Stimulated activated CD4-positive, alpha-beta T cell treated with anti-CD3 and anti-CD28 coated beads, TNF-alpha, amount 100 ng/mL, for 24 hours (primary cell): ENCODE data around the gene POMGNT2.

Experiments used
- DNase-seq, 3 experiments: peaks; one replicate each; pipeline ENCODE4 v3.0.0-alpha.2; 2020; ENCODE audit warnings: low read depth in 3 of 3

The POMGNT2 gene

DNA sequence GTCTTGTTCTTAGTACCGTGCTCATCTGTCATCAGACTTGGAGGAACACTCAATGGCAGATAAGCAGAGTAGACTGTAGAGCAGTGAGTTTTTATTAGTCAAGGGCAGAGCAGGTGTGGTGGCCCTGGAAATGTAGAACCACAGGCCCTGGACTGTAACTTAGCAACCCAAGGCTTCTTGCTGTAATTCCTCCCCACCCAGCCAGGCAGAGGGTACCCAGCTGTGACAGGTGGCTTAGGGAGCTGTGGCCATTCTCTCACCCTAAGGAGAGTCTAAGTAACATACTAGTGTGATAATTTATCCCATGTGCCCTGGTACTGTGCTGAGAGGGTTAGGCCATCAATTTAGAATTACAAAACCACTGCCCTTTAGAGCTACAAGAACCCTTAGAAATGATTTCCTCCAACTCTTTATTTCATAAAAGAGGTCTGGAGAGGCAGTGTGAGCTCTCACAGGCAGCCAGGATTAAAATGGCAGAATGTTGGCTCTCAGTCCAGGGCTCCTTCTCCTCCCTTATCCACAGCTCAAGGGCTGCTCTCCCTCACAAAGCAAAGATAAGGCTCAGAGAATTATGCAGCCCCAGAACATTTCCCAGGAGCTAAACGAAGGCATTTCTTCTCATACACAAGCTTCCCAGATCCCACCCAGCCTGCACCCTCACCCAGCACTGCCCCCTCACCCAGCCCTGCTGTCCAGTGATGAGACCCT lies 3.0 kb downstream of the POMGNT2 start:
- DNase-seq: no peak

DNA sequence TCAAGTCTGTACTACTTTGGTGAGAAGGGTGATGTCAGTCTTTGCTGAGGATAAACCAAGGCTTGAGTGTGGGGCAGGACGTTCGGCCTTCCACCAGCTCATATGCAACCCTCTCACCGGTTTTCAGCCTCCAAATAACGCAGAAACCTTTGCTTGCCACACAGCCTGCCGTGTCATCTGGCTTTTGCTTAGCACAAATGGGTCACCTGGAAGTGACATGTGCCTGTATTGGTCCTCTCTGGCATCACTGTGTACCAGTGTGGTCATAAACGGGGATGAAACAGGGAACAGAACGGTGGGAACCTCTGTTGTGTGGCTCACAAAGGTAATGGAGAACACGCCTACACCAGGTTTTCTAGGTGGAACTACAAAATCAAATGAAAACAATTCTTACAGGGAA lies 7.1 kb downstream of the POMGNT2 start:
- no peak for DNase-seq

DNA sequence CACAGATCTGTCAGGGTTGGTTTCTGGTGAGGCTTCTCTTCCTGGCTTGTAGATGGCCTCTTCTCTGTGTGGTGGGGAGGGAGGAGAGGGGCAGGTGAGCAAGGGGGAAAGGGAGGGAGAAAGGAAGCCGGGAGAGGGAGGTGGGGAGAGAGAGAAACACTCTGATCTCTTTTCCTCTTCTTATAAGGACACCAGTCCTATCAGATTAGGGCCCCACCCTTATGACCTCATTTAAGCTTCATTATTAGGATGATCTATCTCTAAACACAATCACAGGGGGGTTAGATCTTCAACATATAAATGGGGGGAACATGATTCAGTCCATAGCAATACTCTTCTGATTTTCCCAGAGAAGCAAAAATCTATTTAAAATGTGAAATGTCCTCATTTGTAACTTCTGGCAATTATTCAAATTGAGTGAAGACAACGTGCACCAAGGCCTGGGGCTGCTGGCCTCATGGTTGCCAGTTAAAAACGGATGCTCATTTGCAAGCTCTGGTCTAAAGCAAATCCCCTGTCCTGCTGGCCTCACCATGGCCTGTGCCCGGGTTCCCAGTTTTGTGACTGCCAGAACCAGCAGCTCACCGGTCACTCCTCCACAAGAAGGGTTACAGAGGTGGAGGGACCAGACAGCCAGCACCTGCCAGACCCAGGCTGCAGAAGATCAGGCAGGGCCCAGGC lies 8.3 kb downstream of the POMGNT2 start:
- DNase-seq: no peak

DNA sequence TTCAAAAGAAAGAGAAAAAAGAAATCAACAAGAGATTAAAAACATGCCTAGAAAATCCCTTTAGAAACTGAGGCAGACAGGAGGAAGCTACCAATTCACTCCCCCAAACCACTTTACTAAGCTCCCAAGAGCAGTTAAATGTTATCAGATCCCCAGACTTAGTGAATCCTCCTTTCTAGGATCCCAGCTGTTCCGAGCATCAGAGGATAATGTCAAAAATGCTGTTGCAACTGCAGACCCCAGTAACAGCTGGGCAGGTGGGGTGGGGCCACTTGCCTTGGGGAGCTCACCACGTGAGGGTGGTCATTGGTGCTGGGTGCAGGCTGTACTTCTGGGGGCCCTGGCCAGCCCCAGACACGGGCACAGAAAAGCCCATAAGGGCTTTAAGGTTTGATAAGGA lies 9.1 kb downstream of the POMGNT2 start:
- no peak for DNase-seq

DNA sequence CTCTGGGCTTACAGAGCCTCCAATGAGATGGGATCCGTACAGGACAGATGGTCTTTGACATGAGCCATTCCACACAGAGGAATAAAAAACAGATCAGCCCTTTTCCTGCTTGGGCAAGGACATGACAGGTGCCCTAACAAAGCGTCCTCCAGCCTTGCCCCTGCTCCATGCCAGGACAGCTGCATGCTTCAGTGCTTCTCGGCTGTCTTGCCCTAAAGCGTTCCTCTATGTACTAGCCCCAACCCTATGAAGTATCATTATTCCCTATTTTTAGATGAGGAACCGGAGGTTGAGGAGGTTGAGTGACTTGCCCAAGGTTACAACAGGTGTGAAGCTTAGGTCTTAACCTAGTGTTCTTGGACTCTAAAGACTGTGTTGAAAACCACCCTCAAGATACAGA lies 10.5 kb downstream of the POMGNT2 start:
- DNase-seq: no peak

DNA sequence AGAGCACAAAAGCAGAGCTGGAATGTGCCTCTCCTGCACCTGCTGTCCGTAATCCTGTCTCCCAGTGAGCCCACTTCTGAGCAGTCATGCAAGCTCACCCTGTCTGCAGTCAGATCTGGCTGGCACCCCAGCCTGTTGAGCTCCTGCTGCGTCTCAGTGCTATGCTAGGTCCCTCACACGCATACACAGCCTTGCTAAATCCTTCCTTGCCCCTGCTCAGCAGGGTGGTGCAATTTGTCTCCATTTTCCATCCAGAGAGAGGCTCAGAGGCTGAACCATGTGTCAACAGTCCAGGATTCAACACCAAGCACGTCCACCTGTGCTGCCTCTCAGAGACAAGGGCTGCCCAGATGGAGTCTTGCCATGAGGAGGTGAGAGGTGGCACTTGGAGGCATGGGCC lies 11.0 kb downstream of the POMGNT2 start:
- no peak for DNase-seq

DNA sequence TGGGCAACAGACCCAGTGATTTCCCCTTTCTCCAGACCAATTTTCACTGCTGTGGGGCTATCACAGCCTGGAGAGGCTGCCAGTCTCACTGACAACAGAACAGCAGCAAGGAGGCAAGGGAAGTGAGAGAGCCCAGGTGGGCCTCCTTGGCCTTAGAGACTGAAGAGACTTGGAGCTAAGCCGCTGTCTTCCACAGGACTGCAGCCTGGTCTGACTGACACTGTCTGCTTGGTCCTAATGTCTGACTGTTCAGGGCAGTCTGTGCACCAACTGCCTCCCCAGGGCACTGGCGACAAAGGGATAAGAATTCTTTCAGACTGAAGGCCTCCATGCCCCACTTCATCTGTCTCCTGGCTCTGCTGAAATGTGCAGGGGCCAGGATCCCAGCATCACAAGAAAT lies 11.5 kb downstream of the POMGNT2 start:
- no peak for DNase-seq

DNA sequence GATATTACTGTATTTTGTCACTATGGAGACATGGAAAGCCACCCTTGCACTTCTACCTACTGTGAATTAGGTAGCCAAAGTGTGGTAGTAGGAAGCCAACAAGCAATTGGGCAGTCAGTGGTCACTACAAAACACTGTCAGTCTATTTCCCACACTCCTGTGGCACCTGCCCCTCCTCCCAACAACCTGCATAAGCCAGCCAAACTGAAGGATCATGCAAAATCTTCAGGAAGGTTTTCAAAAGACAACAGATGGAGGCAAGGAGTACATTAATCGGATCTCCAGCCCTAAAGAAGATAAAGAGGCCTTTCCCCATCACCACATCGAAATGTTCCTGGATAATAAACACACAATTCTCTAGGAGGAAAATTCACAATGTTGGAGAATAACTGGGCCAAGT lies 11.9 kb downstream of the POMGNT2 start:
- DNase-seq: no peak

DNA sequence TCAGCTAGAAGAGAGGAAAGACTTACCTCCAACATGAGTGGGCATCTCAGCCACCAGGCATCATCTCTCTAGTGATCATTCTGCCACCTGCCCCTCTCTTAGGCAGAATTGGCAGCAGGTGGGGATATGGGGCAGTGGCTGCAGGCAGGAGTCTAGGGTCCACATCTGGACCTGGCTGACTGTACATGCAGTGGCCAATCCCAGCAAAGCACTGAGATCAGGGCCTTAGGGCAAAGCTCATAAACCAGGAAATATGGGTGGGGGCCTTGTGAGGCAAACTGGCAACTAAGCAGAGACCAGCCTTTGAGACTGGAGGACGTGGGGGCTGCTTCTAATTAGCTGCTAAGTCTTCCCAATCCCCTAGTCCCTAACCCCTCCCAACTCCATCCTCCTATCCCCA lies 12.9 kb downstream of the POMGNT2 start:
- DNase-seq: no peak

DNA sequence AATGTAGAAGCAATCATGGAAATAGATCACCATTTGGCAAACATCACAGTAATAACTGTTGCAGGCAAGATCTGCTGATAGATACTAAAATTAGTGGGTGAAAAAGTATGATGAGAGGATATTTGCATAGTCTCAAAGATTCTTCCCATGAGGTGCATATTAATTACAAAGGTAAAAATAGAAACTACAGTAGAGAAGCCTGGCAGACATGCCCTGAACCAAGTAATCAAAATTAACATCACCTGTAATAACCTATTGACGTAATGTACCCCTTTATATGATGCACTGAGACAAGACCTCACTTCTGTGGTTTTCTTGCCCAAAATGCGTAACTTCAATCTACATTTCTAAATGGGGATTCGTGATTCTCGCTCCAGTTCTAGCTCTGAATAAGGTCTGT lies 14.4 kb downstream of the POMGNT2 start:
- no peak for DNase-seq

DNA sequence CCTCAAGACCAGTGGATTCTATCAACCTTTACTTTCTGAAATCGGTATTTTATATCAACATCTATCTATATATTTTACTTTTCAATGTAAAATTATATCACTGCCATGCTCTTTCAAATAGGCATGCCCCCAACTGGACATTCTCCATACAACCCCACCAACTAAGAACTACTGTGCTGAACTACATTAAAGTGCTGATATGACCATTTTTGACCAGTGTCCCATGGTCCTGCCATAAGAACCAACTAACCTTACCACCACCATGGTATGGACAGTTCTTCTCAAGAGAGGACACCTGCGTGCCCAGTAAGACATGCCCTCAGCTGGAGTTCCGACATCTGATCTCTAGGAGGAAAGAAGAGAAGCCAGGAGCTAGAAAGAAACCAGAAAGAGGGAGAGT lies 15.6 kb downstream of the POMGNT2 start:
- no peak for DNase-seq

DNA sequence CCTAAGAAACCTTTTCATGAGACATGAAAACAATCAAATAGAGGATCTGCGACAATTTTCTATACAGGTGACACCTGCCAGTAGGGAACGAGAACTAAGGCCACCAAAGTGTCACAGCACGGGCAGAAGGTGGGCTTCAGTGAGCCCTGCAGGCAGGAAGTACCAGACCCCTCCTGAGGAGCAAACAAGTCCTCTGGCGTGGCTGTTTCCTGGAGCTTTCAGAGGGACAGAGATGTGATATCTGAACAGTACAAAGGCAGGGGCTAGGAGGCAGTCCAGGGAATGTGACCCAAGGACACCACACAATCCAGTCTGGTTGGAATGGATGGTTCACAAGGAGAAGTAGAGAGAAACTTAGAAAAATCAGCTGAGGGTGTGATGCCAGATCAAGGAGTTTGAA lies 16.8 kb downstream of the POMGNT2 start:
- no peak for DNase-seq

DNA sequence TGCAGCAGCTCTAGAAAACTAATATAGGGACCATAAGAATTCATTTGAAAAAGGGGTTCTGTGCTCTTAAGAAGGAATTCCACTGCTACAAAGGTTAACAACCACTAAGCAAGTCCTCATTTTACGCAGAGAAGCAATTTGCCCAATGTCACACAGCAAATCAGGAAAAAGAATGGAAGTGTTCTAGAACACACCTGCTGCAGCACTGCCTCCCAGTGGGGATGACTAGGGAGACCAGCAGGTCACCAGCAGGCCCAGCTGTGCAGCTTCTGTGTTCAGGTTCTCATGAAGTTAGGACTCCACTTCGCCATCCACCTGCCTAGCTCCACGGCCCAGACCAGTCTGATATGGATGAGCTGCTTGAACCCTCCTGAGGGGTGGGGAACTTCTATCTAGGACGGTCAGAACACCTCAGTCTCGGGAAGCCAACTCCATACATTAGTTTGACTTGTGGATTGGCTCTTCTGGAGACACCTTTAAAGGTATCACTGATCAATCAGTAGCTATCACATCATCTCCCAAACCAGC lies 18.6 kb downstream of the POMGNT2 start:
- no peak for DNase-seq

DNA sequence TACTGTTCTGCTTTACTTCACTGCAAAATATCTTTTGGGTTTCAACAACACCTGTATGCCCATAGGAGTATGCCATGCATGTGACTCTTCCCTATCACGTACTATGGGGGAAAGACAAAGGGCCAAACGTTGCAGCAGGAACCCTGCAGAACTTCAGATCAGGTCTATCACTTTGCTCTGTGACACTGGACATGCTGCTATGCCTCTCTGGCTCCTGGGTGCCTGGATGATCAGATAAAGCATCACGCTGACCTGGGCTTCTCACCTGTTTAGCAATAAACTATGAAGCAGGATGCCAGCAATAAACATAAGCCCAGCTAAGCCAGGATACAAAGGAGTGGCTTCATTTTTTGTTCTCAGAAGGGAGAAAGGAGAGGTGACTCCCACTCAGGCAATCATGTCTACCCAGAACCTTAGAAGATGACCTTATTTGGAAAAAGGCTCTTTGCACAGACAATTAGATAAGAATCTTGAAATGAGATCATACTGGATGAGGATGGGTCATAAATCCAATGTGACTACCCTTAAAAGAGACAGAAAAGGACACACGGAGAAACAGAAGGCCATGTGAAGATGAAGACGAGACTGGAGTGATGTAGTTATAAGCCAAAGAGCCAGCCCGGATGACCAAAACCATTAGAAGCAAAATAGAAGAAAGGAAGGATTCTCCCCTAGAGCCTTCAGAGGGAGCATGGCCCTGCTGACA lies 19.3 kb downstream of the POMGNT2 start:
- DNase-seq: no peak

DNA sequence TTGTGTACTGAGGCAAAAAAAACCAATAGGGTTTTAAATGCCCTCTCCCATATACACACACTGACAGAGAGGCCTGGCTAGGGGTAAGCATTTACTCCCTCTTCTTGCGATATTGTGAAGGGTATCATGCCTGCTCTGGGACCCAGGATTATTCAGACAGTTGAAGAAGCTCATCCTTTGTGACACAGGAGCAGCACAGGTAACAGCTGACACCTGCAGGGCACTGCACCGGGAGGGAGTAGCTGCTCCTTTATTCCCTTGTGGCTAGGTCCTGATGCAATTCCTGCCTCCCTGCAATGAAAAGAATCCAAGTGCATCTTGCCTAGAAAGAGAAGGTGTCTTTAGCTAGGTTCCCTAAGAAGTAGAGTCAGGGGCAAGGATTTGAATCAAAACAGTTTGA lies 23.4 kb downstream of the POMGNT2 start:
- DNase-seq: no peak

DNA sequence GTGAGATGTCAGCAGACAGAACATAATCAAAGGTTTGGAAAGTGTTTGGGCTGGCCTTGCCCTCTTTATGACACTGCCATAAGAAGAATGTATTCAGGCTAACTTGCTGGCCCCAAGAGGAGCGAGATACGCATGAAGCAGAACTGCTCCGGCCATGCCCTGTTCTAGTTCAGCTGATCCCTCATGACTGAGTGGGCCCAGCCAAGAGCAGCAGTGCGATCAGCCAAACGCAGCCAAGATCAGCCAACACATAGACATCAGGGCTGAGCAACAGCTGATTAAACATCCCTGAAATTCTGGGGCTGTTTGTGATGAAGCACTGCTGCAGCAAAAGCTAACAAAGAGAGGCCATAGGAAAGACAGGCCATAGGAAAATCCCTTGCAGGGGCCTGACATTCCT lies 24.1 kb downstream of the POMGNT2 start:
- no peak for DNase-seq

DNA sequence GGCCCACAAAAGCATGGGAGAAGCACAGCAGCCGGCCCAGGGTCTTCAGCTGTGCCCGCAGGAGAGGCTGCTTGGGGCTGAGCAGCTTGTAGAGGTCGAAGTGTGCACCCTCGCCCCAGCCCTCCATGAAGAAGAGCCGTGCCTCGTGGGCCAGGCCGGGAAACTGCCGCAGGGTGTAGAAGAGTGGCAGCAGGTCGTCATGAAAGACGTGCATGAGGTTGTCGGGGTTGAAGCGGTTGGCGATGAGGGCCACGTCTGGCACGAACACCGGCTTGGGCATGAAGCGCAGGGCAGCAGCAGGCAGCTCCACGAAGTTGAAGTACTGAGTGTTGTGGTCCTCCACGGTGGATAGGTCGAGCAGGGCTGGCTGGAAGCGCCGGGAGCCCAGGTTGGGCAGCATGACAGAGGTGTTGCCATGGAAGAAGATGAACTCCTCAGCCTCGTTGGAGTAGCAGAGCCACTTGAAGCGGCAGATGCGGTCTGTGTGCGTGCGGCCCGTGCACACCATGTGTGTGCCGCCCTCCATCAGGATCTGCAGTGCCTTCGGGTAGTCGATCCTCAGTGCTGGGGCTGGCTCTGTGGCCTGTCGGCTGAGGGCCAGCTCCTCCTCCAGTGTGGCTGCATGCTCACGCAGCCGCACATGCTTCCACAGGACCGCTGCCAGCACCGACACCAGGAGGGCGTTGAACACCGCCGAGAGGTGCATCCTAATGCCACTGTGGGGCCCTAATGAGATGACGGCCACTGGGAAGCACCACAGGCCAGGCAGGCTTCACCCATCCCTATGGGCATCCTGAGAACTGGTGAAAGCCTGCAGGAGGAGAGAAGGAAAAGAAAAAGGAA lies 24.9 kb downstream of the POMGNT2 start:
- DNase-seq: no peak

DNA sequence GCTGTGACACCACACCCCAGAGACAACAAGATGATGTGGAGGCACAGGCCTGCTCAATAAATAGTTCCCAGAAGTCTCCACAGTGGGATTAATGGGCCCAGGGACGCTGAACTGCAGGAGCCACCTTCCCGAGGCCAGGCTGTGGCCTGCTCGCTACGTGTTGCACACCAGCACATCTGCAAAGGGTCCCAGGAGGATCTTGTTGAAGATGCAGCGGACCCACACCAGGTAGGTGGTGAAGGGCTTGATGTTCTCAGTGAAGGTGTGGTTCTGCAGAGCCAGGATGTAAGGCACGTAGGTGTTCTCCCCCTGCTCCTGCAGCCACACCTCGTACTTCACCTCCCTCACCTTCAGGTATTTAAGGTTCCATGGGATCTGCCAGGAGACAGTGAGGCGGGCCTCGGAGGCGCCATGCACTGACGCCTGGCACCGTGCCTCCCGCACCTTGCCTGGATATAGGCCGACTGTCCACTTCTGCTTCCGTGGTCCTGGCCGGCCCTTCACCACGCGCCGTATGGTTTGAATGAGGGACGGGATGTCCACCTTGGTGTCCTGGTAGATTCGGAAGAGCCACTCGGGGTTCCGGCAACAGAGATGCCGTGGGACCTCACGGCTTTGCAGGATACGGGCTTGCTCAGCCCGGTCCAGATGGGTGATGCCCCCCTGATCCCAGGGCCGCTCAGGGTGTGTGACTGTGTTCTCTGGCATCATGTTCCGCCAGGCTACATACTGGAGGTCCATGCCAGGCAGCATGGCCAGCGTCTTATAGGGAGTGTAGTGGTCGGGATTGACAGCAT lies 26.1 kb downstream of the POMGNT2 start:
- no peak for DNase-seq

DNA sequence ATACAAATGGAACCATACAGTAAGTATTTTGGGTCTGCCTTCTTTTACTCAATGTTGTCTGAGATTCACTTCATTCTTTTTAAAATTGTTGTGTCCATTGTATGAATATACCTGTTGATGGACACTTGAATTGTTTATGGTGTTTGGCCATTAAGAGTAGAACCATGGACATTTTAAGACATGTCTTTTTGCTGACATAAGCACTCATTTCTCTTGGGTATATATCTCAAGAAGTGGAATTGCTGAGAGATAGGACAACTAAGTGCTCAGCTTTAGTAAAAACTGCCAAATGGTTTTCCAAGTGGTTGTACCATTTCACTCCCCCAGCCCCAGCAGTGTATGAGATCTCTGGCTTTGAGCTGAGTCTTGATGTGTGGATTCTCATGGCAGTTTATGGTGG lies 28.2 kb downstream of the POMGNT2 start:
- no peak for DNase-seq

DNA sequence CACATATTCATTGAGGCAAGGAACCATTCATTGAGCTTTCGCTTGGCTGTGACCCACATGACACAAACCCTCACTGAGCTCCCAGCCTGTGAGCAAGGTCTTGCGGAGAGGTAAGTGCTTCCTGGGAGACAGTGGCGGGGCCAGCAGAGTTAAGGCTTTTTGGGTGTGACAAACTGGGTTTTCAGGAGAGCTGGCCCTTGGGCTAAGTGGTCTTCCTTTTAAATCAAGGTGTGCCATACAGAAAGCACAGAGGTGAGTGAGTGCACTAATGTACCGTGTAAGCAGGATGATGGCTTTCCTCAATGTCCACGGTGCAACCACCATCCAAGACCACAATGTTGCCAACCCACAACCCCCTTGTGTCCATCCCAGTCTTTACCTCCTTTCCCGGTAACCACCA lies 28.6 kb downstream of the POMGNT2 start:
- DNase-seq: no peak

DNA sequence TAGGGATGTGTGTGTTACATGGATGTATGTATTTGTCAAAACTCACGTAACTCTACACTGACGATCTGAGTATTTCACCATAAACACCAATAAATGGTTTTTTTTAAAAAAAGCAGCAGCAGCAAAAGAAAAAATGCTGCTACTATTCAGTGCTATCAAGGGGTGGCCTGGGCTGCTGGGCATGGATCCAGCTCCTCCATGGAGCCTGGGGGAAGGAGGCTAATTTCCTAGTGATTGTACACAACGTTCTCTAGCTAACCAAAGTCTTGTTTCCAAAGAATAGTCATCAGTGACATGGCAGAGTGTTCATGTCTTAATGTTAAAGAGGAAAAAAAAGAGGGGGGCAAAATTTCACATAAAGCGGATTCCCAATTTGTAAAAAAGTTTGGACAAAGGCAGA lies 29.0 kb downstream of the POMGNT2 start:
- no peak for DNase-seq
